SK-N-SH (cell line): Measurements from ENCODE around the gene CTBS. TPM values are rescaled to one million over a fixed set of nuclear protein-coding genes. Genes with fewer than 3 reads are reported as not detected.

Experiments
- CTCF ChIA-PET: fragments of 300-600, 350-600 bp; formaldehyde crosslinking; extraction: SDS; loops from one replicate; lab custom pipeline; 2021; lab: Yijun Ruan, JAX
- POLR2A ChIA-PET: fragments of 350-600 bp; sonication (Branson Sonifier 250); formaldehyde crosslinking; extraction: SDS; loops from one replicate; lab custom pipeline; 2020; ENCODE audit warnings: antibody characterized with exemption, inconsistent platforms; lab: Yijun Ruan, JAX
- DNase-seq: peaks from one replicate; pipeline ENCODE4 v3.0.0; 2012
- H2AFZ ChIP-seq: fragments of 200-600 bp; sonication (generic); 2 replicates; pipeline ENCODE4 v1.8.1; 2016; ENCODE audit warnings: antibody characterized with exemption, mild to moderate bottlenecking, low read depth
- H3F3A ChIP-seq: fragments of 200-600 bp; sonication (generic); replicated peaks from 2 replicates; pipeline ENCODE3; 2016; ENCODE audit warnings: antibody characterized with exemption, mild to moderate bottlenecking; ENCODE audit not compliant: insufficient read depth
- H3K27ac ChIP-seq, 2 experiments: fragments of 200-500 bp in 1 of 2; fragments of 200-600 bp in 1 of 2; sonication (Bioruptor generic) in 1 of 2; sonication (generic), shearing (Covaris generic) in 1 of 2; 2 replicates each; pipeline versions ENCODE4 v1.5.1 to v1.6.1; 2014 to 2016; ENCODE audit warnings: low read depth in 2 of 2, inconsistent platforms in 1 of 2, low read length in 1 of 2, mild to moderate bottlenecking in 1 of 2, mixed read lengths in 1 of 2
- H3K27me3 ChIP-seq: fragments of 200-600 bp; sonication (generic), shearing (Covaris generic); 2 replicates; pipeline ENCODE4 v1.6.1; 2016; ENCODE audit warnings: mixed run types; ENCODE audit not compliant: insufficient read depth
- H3K36me3 ChIP-seq, 2 experiments: fragments of 200-500 bp in 1 of 2; fragments of 200-600 bp in 1 of 2; sonication (Bioruptor generic) in 1 of 2; sonication (generic) in 1 of 2; replicated peaks in 1 of 2; 2 replicates each; pipeline versions ENCODE3 to v1.5.1; 2014 to 2016; ENCODE audit warnings: low read length in 1 of 2, mild to moderate bottlenecking in 1 of 2; ENCODE audit not compliant: insufficient read depth in 2 of 2, control insufficient read depth in 1 of 2
- H3K4me1 ChIP-seq, 2 experiments: fragments of 200-500 bp in 1 of 2; fragments of 200-600 bp in 1 of 2; sonication (Bioruptor generic) in 1 of 2; sonication (generic), shearing (Covaris generic) in 1 of 2; 2 replicates each; pipeline versions ENCODE4 v1.5.1 to v1.6.1; 2014 to 2016; ENCODE audit warnings: low read depth in 1 of 2, low read length in 1 of 2, mixed run types in 1 of 2; ENCODE audit not compliant: insufficient read depth in 2 of 2, control insufficient read depth in 1 of 2
- H3K4me2 ChIP-seq: fragments of 200-600 bp; sonication (generic), shearing (Covaris generic); 2 replicates; pipeline ENCODE4 v1.6.1; 2017; ENCODE audit warnings: mixed run types
- H3K4me3 ChIP-seq, 2 experiments: fragments of 200-500 bp in 1 of 2; fragments of 200-600 bp in 1 of 2; sonication (Bioruptor generic) in 1 of 2; sonication (generic), shearing (Covaris generic) in 1 of 2; 2 replicates each; pipeline versions ENCODE4 v1.5.1 to v1.8.1; 2014 to 2016; ENCODE audit warnings: low read depth in 2 of 2, inconsistent platforms in 1 of 2, low read length in 1 of 2, mild to moderate bottlenecking in 1 of 2, mixed read lengths in 1 of 2, moderate library complexity in 1 of 2
- H3K79me2 ChIP-seq: fragments of 200-600 bp; sonication (generic); 2 replicates; pipeline ENCODE4 v1.8.1; 2017; ENCODE audit warnings: mild to moderate bottlenecking; ENCODE audit not compliant: insufficient read depth
- H3K9ac ChIP-seq: fragments of 200-600 bp; sonication (generic); 2 replicates; pipeline ENCODE4 v1.6.1; 2017; ENCODE audit warnings: mixed run types
- H3K9me2 ChIP-seq: fragments of 200-600 bp; sonication (generic); 2 replicates; pipeline ENCODE4 v1.6.1; 2017; ENCODE audit warnings: mixed run types
- H3K9me3 ChIP-seq: fragments of 200-600 bp; sonication (generic); 2 replicates; pipeline ENCODE4 v1.6.1; 2017; ENCODE audit warnings: mixed run types, mild to moderate bottlenecking, moderate library complexity
- H4K20me1 ChIP-seq: fragments of 200-600 bp; sonication (generic); 2 replicates; pipeline ENCODE4 v1.6.1; 2017; ENCODE audit warnings: mild to moderate bottlenecking, mixed run types; ENCODE audit not compliant: insufficient read depth
- CHD2 ChIP-seq: fragments of 150-350 bp; IDR thresholded peaks from 2 replicates; pipeline ENCODE4 v1.6.1; 2018; ENCODE audit warnings: low read length; ENCODE audit not compliant: partially characterized antibody
- ELF1 ChIP-seq: IDR thresholded peaks from 2 replicates; pipeline ENCODE4 v1.4.0; 2012
- EZH2phosphoT487 ChIP-seq: fragments of 200-600 bp; sonication (generic); IDR thresholded peaks from 2 replicates; pipeline ENCODE4 v1.6.1; 2017; ENCODE audit warnings: low read depth, mixed run types, mild to moderate bottlenecking, antibody characterized with exemption, moderate library complexity, borderline replicate concordance
- FOSL2 ChIP-seq: IDR thresholded peaks from 2 replicates; pipeline ENCODE4 v1.4.0; 2012; ENCODE audit warnings: low read depth, mild to moderate bottlenecking, moderate library complexity, borderline replicate concordance
- FOXJ3 ChIP-seq: sonication (generic); formaldehyde crosslinking; IDR thresholded peaks from 2 replicates; pipeline ENCODE4 v1.5.1; 2020; ENCODE audit warnings: mild to moderate bottlenecking, missing genetic modification reagents
- GABPA ChIP-seq: IDR thresholded peaks from 2 replicates; pipeline ENCODE4 v1.4.0; 2012; ENCODE audit warnings: low read depth, mild to moderate bottlenecking
- GATA2 ChIP-seq: sonication (generic); formaldehyde crosslinking; IDR thresholded peaks from 2 replicates; pipeline ENCODE4 v1.5.0; 2020; ENCODE audit warnings: mild to moderate bottlenecking, missing genetic modification reagents
- MEF2A ChIP-seq: IDR thresholded peaks from 2 replicates; pipeline ENCODE4 v1.4.0; 2012; ENCODE audit warnings: low read depth, borderline replicate concordance
- NFIC ChIP-seq: IDR thresholded peaks from 2 replicates; pipeline ENCODE4 v1.4.0; 2012; ENCODE audit warnings: borderline replicate concordance
- POLR2AphosphoS5 ChIP-seq: IDR thresholded peaks from 2 replicates; pipeline ENCODE4 v1.6.1; 2012; ENCODE audit warnings: low read depth, low read length
- RAD21 ChIP-seq: IDR thresholded peaks from 2 replicates; pipeline ENCODE4 v1.6.1; 2012; ENCODE audit warnings: mild to moderate bottlenecking, low read length
- RCOR1 ChIP-seq: fragments of 150-350 bp; IDR thresholded peaks from 2 replicates; pipeline ENCODE4 v1.6.1; 2017; ENCODE audit warnings: antibody characterized with exemption, low read length
- RFX5 ChIP-seq: IDR thresholded peaks from 2 replicates; pipeline ENCODE4 v1.6.1; 2012; ENCODE audit warnings: mild to moderate bottlenecking, improper control_type of control experiment, low read length
- RXRA ChIP-seq: IDR thresholded peaks from 2 replicates; pipeline ENCODE4 v1.4.0; 2012; ENCODE audit warnings: low read depth, mild to moderate bottlenecking, borderline replicate concordance
- SIN3A ChIP-seq: IDR thresholded peaks from 2 replicates; pipeline ENCODE4 v1.6.1; 2012; ENCODE audit warnings: low read depth, mild to moderate bottlenecking, low read length, moderate library complexity, borderline replicate concordance
- SMC3 ChIP-seq: IDR thresholded peaks from 2 replicates; pipeline ENCODE4 v1.6.1; 2012; ENCODE audit warnings: low read depth, low read length, improper control_type of control experiment
- TEAD4 ChIP-seq: IDR thresholded peaks from 2 replicates; pipeline ENCODE4 v1.4.0; 2012; ENCODE audit warnings: mild to moderate bottlenecking, borderline replicate concordance; ENCODE audit not compliant: insufficient read depth
- YY1 ChIP-seq: IDR thresholded peaks from 2 replicates; pipeline ENCODE4 v1.4.0; 2012; ENCODE audit warnings: low read depth, mild to moderate bottlenecking
- WGBS: methylation state at CpG from one replicate; pipeline ENCODE4 v1.1.6; 2017; ENCODE audit warnings: low lambda C conversion rate; 5-methylcytosine and 5-hydroxymethylcytosine counted together
- polyA plus RNA-seq, 3 experiments: library from polyadenylated mRNA; depleted of rRNA; stranded (reverse); fragments of >200 nt; gene quantifications; 2 replicates each; pipeline ENCODE4 v1.2.3, GENCODE V29; 2012
- TF ChIP-seq, protein P1 (sequence below): IDR thresholded peaks from 2 replicates; pipeline ENCODE4 v1.4.0; 2012; ENCODE audit warnings: low read depth, borderline replicate concordance
- TF ChIP-seq, protein P2 (sequence below): IDR thresholded peaks from 2 replicates; pipeline ENCODE4 v1.4.0; 2012; ENCODE audit warnings: low read depth, borderline replicate concordance
- TF ChIP-seq, protein P3 (sequence below): fragments of 150-350 bp; IDR thresholded peaks from 2 replicates; pipeline ENCODE4 v1.6.1; 2016; ENCODE audit warnings: mild to moderate bottlenecking, low read depth, low read length

Gene CTBS
- polyA plus RNA-seq, 1 of the 3 experiments (the other 2 are of a cell fraction) = 16.6 TPM

DNA sequence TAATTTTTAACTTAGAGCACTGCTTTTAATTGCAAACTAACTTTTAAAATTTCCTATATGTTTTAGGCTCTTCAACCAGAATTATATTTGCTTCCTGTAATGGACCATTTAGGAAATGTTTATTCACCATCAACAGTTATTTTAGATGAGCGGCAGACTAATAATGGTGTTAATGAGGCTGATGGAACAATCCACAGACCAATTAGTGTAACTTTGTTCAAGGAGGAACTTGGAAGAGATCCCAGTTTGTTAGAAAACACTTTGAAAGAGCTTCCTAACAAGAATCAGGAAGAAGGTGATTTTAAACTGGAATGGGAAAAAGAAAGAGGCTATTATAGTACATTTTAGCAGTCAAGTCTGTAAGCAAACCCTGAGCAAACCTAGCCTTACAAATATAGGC lies 48.5 kb downstream of the CTBS start (continued):
- TF ChIP-seq, protein P1, sequence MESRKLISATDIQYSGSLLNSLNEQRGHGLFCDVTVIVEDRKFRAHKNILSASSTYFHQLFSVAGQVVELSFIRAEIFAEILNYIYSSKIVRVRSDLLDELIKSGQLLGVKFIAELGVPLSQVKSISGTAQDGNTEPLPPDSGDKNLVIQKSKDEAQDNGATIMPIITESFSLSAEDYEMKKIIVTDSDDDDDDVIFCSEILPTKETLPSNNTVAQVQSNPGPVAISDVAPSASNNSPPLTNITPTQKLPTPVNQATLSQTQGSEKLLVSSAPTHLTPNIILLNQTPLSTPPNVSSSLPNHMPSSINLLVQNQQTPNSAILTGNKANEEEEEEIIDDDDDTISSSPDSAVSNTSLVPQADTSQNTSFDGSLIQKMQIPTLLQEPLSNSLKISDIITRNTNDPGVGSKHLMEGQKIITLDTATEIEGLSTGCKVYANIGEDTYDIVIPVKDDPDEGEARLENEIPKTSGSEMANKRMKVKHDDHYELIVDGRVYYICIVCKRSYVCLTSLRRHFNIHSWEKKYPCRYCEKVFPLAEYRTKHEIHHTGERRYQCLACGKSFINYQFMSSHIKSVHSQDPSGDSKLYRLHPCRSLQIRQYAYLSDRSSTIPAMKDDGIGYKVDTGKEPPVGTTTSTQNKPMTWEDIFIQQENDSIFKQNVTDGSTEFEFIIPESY = no peak
- TF ChIP-seq MEF2A = no peak

DNA sequence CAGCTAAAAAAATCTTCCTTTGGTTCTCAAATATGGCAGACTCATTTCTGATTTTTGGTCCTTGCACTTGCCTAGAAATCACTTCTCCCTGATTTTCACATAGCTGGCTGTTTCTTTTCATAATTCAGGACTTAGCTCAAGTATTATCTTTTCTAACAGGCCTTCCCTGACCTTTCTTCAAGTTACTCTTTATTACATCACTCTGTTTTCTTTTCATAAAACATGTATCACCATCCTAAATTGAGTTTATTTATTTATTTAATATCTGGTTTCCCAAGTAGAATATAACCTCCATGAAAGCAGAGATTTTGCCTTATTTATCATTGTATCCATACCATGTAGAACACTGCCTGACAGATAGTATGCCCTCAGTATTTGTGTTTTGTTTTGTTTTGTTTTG lies 49.6 kb downstream of the CTBS start:
- Histone ChIP-seq H4K20me1 (no peaks in the 10 kb centered on the region), H3K4me1 (no peaks in the 10 kb centered on the region), H3K9ac (no peak overlapping the region), H3K4me2 (no peak overlapping the region), H3K79me2 (no peaks in the 10 kb centered on the region), H2AFZ (no peak overlapping the region), H3K27ac (no peak overlapping the region), H3F3A (no peaks in the 10 kb centered on the region), H3K27me3 (no peaks in the 10 kb centered on the region), H3K9me2 (0 out of 2 replicates have a peak, but pooled peaks cover 3% of the 10 kb centered on the region), H3K36me3 (peaks cover 0 to 14% of the 10 kb centered on the region in 2 experiments), H3K9me3 (0 out of 2 replicates have a peak, but pooled peaks cover 11% of the 10 kb centered on the region), H3K4me3 (no peak overlapping the region)
- POLR2A ChIA-PET = no interaction called here
- no peak for DNase-seq
- TF ChIP-seq RFX5 = no peak
- no peak for TF ChIP-seq POLR2AphosphoS5
- no peak for TF ChIP-seq CHD2
- CTCF ChIA-PET = interaction anchor here (1.3 kb wide), 1 partner anchor 17 kb away, joined by 3 read pairs; no protein-coding TSS in a partner anchor

DNA sequence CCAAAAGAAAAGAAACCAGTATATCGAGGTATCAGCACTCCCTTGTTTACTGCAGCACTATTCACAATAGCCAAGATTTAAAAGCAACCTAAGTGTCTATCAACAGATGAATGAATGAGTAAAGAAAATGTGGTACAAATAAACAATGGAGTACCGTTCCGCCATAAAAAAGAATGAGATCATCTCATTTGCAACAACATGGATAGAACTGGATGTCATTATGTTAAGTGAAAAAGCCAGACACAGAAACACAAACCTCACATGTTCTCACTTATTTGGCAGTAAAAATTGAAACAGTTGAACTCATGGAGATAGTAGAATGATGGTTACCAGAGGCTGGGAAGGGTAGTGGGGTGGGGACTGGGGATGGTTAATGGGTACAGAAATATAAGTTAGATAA lies 63.6 kb downstream of the CTBS start:
- POLR2A ChIA-PET = no interaction called here
- TF ChIP-seq RFX5 (no peak), FOSL2 (no peak), RXRA (no peak), RAD21 (no peak), SIN3A (no peak), YY1 (no peak), TEAD4 (no peak), ELF1 (no peak), SMC3 (no peak), EZH2phosphoT487 (no peak), GABPA (no peak), RCOR1 (no peak), GATA2 (CRISPR knock-in tag) (no peak), POLR2AphosphoS5 (no peak), FOXJ3 (CRISPR knock-in tag) (no peak), NFIC (no peak)
- TF ChIP-seq, protein P2, sequence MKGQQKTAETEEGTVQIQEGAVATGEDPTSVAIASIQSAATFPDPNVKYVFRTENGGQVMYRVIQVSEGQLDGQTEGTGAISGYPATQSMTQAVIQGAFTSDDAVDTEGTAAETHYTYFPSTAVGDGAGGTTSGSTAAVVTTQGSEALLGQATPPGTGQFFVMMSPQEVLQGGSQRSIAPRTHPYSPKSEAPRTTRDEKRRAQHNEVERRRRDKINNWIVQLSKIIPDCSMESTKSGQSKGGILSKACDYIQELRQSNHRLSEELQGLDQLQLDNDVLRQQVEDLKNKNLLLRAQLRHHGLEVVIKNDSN = no peak
- TF ChIP-seq, protein P3, sequence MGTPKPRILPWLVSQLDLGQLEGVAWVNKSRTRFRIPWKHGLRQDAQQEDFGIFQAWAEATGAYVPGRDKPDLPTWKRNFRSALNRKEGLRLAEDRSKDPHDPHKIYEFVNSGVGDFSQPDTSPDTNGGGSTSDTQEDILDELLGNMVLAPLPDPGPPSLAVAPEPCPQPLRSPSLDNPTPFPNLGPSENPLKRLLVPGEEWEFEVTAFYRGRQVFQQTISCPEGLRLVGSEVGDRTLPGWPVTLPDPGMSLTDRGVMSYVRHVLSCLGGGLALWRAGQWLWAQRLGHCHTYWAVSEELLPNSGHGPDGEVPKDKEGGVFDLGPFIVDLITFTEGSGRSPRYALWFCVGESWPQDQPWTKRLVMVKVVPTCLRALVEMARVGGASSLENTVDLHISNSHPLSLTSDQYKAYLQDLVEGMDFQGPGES = no peak
- TF ChIP-seq, all 33 proteins: peak for 0
- no peaks in the 10 kb centered on the region for H4K20me1 ChIP-seq
- no peaks in the 10 kb centered on the region for H3K27me3 ChIP-seq
- CTCF ChIA-PET = no interaction called here
- H3K36me3 ChIP-seq = peaks cover 0 to 6% of the 10 kb centered on the region in 2 experiments
- 0 out of 2 replicates have a peak, but pooled peaks cover 8% of the 10 kb centered on the region for H3K9me3 ChIP-seq
- no peak overlapping the region for H3K9ac ChIP-seq
- 90% methylated on average over 3 of the region's 3 CpGs for WGBS
- H3F3A ChIP-seq = peaks cover 7% of the 10 kb centered on the region
- H2AFZ ChIP-seq = no peak overlapping the region
- H3K4me2 ChIP-seq = no peak overlapping the region
- no peak overlapping the region for H3K27ac ChIP-seq
- no peaks in the 10 kb centered on the region; a peak in 2 of 4 replicates for H3K4me1 ChIP-seq
- H3K9me2 ChIP-seq = no peaks in the 10 kb centered on the region
- H3K4me3 ChIP-seq = no peak overlapping the region
- DNase-seq = no peak
- H3K79me2 ChIP-seq = peaks cover 15% of the 10 kb centered on the region
